ENCODE data around the gene CNNM4. TPM values are rescaled to one million over a fixed set of nuclear protein-coding genes. Genes with fewer than 3 reads are reported as not detected.
"Not testable (repeated sequence)": the region's sequence is repeated elsewhere in the genome, so short reads cannot be mapped to it uniquely, and the experiment has no call there.

Gene CNNM4
- total RNA-seq, 2 donors from 2014 or later = 9.2 to 13.9 TPM

- no peak for TF ChIP-seq POLR2AphosphoS5 (IDR thresholded peaks at IDR 0.05)
- no peak for TF ChIP-seq CTCF (IDR thresholded peaks at IDR 0.05)
- no peak for TF ChIP-seq POLR2A (IDR thresholded peaks at IDR 0.05)
- Histone ChIP-seq H3K9me3 (no peaks in the 10 kb centered on the region), H3K27me3 (replicated peaks; ENCODE audit: insufficient read depth) (no peaks in the 10 kb centered on the region), H3K4me1 (replicated peaks) (no peaks in the 10 kb centered on the region), H3K4me3 (no peak overlapping the region), H3K27ac (no peak overlapping the region), H3K36me3 (no peaks in the 10 kb centered on the region)
- DNase-seq (ENCODE audit: low spot score) = no peak
- 86% methylated on average over 12 of the region's 17 CpGs for WGBS
- intact Hi-C loops (cut with DNase I) = no loop called here
Observed at GRCh38 chr2:96792772-96793749, 32.4 kb downstream of the CNNM4 start.

GRCh38 chr2:96795076-96795475, 34.4 kb downstream of the CNNM4 start:
- DNase-seq (ENCODE audit: low spot score) = no peak
- no peaks in the 10 kb centered on the region for H3K4me1 ChIP-seq (replicated peaks)
- WGBS = 100% methylated on average over 6 of the region's 6 CpGs
- H3K27me3 ChIP-seq (replicated peaks; ENCODE audit: insufficient read depth) = no peaks in the 10 kb centered on the region
- TF ChIP-seq POLR2A (IDR thresholded peaks at IDR 0.05) (no peak), CTCF (IDR thresholded peaks at IDR 0.05) (no peak), POLR2AphosphoS5 (IDR thresholded peaks at IDR 0.05) (no peak)
- no peaks in the 10 kb centered on the region for H3K36me3 ChIP-seq
- H3K4me3 ChIP-seq = no peak overlapping the region
- no peaks in the 10 kb centered on the region for H3K9me3 ChIP-seq
- no peak overlapping the region for H3K27ac ChIP-seq
- intact Hi-C loops (cut with DNase I) = loop anchor here (5.0 kb wide), 1 partner anchor 253 kb away; no protein-coding TSS in a partner anchor

GRCh38 chr2:96796497-96796896, 35.8 kb downstream of the CNNM4 start:
- not testable (repeated sequence) for H3K27ac ChIP-seq; H3K27me3 ChIP-seq (replicated peaks; ENCODE audit: insufficient read depth); H3K36me3 ChIP-seq; H3K4me1 ChIP-seq (replicated peaks); H3K9me3 ChIP-seq; H3K4me3 ChIP-seq; DNase-seq (ENCODE audit: low spot score)
- intact Hi-C loops (cut with DNase I) = loop anchor here (5.0 kb wide), 1 partner anchor 254 kb away; no protein-coding TSS in a partner anchor
- 89% methylated on average over 6 of the region's 6 CpGs for WGBS

- WGBS = 92% methylated on average over 23 of the region's 23 CpGs
- intact Hi-C loops (cut with DNase I) = loop anchor here (5.0 kb wide), 1 partner anchor 255 kb away; no protein-coding TSS in a partner anchor
- Histone ChIP-seq H3K36me3 (no peaks in the 10 kb centered on the region), H3K27me3 (replicated peaks; ENCODE audit: insufficient read depth) (no peaks in the 10 kb centered on the region), H3K4me3 (no peak overlapping the region), H3K4me1 (replicated peaks) (no peaks in the 10 kb centered on the region), H3K9me3 (no peaks in the 10 kb centered on the region), H3K27ac (no peak overlapping the region)
- TF ChIP-seq POLR2A (IDR thresholded peaks at IDR 0.05) (no peak), POLR2AphosphoS5 (IDR thresholded peaks at IDR 0.05) (no peak), CTCF (IDR thresholded peaks at IDR 0.05) (no peak)
- DNase-seq (ENCODE audit: low spot score) = no peak
Observed at GRCh38 chr2:96797066-96797625, 36.4 kb downstream of the CNNM4 start.

- Histone ChIP-seq H3K27me3 (replicated peaks; ENCODE audit: insufficient read depth) (no peaks in the 10 kb centered on the region), H3K4me1 (replicated peaks) (no peaks in the 10 kb centered on the region), H3K36me3 (no peaks in the 10 kb centered on the region), H3K27ac (no peak overlapping the region), H3K9me3 (no peaks in the 10 kb centered on the region), H3K4me3 (no peak overlapping the region)
- 85% methylated on average over 23 of the region's 23 CpGs for WGBS
- no peak for DNase-seq (ENCODE audit: low spot score)
- intact Hi-C loops (cut with DNase I) = loop anchor here (5.0 kb wide), 1 partner anchor 257 kb away; no protein-coding TSS in a partner anchor
- TF ChIP-seq POLR2AphosphoS5 (IDR thresholded peaks at IDR 0.05) = no peak
- TF ChIP-seq CTCF (IDR thresholded peaks at IDR 0.05) = no peak
- no peak for TF ChIP-seq POLR2A (IDR thresholded peaks at IDR 0.05)
Observed at GRCh38 chr2:96798733-96799622, 38.3 kb downstream of the CNNM4 start.
